ENCODE measurements around the gene TATDN2.

TATDN2 gene

DNA sequence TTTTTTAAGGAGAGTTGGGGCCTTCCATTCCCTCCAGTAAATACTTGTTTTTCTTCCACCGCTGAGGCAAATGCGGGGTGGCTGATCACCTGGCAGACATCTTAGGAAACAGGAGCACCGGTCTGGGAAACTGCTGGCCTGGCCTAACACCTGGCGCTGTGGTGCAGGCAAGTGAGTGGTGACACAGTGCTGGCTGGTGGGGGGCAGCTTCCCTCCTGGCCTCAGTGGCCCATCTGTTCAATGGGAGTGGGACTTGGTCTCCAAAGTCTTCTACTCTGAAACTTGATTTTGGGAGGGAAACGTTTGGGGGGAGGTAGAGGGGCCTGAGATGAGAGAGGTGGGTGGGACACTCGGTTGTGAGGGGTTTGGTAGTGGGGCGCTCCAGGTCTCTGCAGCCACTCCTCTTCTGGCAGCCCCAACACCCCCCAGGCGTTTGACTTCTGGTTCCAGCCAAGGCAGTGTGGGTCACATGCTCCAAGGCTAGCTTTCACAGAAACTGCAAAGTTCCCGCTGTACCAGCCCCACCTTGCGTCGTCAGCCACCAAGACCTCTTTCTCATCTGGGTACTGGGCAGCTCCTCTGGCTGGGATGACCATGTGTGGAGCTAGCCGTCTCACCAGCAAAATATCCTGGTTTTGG is 39.8 kb downstream of the TATDN2 start:
- no peak overlapping the region for H3K4me3 ChIP-seq (ENCODE audit: low read depth, low read length)
- TF ChIP-seq, protein P1, sequence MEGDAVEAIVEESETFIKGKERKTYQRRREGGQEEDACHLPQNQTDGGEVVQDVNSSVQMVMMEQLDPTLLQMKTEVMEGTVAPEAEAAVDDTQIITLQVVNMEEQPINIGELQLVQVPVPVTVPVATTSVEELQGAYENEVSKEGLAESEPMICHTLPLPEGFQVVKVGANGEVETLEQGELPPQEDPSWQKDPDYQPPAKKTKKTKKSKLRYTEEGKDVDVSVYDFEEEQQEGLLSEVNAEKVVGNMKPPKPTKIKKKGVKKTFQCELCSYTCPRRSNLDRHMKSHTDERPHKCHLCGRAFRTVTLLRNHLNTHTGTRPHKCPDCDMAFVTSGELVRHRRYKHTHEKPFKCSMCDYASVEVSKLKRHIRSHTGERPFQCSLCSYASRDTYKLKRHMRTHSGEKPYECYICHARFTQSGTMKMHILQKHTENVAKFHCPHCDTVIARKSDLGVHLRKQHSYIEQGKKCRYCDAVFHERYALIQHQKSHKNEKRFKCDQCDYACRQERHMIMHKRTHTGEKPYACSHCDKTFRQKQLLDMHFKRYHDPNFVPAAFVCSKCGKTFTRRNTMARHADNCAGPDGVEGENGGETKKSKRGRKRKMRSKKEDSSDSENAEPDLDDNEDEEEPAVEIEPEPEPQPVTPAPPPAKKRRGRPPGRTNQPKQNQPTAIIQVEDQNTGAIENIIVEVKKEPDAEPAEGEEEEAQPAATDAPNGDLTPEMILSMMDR (IDR thresholded peaks at IDR 0.05; ENCODE audit: low read depth, low read length): no peak

DNA sequence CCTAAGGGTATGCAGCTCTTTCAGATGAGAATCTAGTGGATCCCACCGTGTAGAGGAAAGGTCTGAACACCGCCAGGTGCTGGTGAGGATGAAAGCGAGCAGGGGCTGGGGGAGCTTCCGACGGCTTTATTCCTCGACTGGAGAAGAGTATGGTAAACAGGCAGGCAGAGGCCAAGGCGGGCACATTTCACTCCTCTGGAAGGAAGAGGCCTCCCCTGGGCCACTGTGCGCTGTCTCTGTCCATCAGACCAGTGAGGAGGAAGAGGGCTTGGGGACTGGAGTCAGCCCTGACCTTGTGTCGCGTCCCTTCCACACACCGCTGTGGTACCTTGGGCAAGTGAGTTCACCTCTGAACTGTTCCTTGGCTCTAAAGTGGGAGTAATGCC is 40.3 kb downstream of the TATDN2 start:
- TF ChIP-seq, protein P1 (IDR thresholded peaks at IDR 0.05; ENCODE audit: low read depth, low read length): no peak
- no peak overlapping the region for H3K4me3 ChIP-seq (ENCODE audit: low read depth, low read length)

DNA sequence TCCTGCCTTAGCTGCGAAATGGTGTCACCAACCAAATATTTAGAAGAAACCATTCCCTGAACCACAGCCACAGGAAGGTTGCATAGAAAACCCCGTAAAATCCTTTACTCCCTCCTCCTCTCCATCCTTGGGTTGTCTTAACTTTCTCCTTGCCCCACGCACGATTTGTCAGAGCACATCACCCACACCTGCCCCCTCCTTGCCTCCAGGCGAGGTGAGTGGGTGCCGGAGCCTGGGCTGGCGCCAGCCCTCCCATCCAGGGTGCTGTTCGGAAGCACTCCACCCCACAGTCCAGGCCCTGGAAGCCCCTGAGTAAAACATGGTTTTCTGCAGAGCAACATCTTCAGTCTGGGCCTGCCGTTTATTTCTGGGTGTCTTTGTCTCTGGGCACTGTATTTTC is 40.8 kb downstream of the TATDN2 start:
- TF ChIP-seq, protein P1 (IDR thresholded peaks at IDR 0.05; ENCODE audit: low read depth, low read length): no peak
- H3K4me3 ChIP-seq (ENCODE audit: low read depth, low read length): no peak overlapping the region

DNA sequence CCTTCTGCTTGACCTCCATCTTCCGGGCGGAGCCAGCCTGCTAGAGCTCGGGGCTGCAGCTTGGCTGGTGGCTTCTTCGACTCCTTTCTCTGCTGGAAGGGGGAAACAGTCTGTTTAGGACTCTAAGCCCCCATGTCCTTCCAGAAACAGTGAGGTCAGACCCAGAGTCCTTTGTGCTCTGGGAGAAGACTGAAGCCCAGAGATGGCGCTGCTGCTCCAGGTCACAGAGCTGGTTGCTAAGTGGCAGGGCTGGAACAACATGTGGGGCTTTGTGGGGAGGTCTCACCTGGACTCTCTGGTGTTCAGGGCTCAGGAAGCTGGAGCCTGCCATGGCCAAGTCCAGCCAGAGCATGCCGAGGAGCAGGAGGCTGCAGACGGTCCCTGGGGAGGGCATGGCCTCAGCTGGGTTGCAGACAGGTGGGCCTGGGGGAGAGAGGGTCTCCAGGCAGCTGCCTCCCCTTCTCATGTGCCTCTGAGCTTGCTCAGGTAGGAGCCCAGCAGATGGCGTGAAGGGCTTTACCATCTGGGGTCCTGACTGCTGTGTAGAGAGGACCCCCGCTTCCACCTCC is 41.6 kb downstream of the TATDN2 start:
- TF ChIP-seq, protein P1 (IDR thresholded peaks at IDR 0.05; ENCODE audit: low read depth, low read length): no peak
- H3K4me3 ChIP-seq (ENCODE audit: low read depth, low read length): no peak overlapping the region

DNA sequence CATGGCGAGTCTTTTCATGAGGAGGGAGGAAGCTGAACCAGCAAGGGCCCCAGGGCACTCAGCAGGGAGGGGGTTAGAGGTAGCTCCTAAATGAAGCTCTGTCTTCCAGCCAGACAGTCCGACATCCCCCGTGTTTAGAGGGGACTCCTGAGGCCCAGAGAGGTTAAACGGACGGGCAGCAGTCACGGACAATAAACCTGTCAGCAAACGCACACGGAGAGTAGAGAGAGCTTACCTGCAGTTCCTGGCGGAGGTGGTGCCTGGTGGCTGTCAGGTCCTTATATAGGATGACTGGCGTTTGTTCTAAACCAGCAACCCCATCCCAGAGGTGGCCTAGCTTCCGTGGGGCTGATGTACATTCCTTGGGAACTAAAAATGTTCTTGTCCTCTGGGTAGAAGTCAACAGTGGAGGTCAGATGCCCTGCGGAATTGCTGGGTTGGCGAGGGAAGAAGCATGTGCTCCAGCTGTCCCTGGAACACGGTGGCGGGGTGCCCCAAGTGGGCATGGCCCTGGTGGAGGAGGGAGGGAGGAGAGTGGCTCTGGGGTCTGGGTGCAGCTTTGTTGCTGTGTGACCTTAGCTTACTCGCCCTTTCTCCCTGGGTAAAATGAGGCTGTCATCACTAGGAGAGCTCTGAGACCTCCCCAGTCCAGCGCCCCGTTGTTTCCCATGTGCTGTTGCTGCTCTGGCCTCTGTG is 42.4 kb downstream of the TATDN2 start:
- TF ChIP-seq, protein P1 (IDR thresholded peaks at IDR 0.05; ENCODE audit: low read depth, low read length): no peak
- H3K4me3 ChIP-seq (ENCODE audit: low read depth, low read length): no peak overlapping the region

DNA sequence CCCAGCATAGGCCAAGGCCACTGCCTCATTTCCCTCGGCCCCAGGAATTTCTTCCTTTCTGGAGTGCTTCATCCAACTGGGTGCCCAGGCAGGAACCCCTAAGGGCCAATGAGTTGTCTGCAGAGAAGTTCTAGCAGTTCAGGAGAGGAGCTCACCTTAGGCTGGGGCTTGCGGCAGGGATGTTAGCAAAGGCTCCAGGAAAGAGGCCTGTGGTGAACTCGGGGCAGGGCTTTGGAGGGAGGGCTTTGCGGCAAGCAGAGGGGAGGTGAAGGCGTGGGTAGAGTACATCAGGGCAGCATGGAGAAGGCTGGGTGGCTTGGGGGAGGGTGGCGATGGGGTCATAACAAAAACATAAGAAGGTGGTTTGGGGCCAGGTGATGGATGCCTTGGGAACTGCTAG is 43.4 kb downstream of the TATDN2 start:
- H3K4me3 ChIP-seq (ENCODE audit: low read depth, low read length): no peak overlapping the region
- TF ChIP-seq, protein P1 (IDR thresholded peaks at IDR 0.05; ENCODE audit: low read depth, low read length): no peak

All from WI38 (cell line).